ENCODE data around the gene FOXK1. TPM values are rescaled to one million over a fixed set of nuclear protein-coding genes. Genes with fewer than 3 reads are reported as not detected.

FOXK1 gene
- total RNA-seq, 2 donors from 2014 or later, result 34.3 to 62.4 TPM

DNA sequence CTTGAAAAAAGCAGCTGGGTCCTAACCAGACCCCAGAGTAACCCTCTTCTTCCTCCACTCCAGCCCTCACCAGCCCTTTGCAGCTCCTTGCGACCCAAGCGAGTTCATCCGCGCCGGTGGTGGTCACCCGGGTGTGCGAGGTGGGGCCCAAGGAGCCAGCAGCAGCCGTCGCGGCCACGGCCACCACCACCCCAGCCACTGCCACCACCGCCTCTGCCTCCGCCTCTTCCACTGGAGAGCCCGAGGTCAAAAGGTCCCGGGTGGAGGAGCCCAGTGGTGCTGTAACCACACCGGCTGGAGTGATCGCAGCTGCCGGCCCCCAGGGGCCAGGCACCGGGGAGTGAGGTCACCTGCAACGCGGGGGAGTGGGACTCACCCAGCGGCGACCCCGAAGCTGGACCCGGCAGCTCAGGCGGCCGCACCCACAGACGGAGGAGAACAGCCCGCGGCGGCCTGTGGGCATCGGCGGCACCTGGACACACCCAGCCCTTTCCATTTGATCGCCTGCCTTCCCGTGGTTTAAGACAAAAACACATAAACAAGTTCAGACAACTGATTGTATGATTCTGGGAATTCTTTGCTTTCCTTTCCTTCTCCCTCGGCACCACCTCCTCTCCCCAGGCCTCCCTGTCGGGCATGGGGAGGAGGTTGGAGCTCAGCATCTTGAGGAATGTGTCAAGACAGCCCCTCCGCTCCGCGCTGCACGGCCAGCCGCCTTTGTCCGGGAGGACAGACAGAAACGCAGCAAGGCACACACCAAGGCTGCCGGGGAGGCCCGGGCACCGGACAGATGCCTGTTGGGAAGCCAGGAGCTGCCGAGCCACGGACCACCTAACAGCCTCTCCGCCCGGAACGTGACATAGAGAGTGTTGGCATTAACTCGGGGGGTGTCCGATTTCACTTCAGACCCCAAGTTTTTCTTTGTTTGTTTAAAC is 80.3 kb downstream of the FOXK1 start:
- Histone ChIP-seq H3K4me3 (no peak overlapping the region), H3K9me3 (no peaks in the 10 kb centered on the region), H3K4me1 (ENCODE audit: control insufficient read depth in 1 of 2, low read depth in 2 of 2) (no peaks in the 10 kb centered on the region), H3K27ac (no peak overlapping the region), H3K27me3 (replicated peaks; ENCODE audit: insufficient read depth) (no peaks in the 10 kb centered on the region), H3K36me3 (peaks cover 73% of the 10 kb centered on the region)
- DNase-seq (ENCODE audit: low spot score) (no peak), ATAC-seq (ENCODE audit: insufficient number of reproducible peaks, low FRiP score, low read depth) (no peak)
- TF ChIP-seq, protein P1, sequence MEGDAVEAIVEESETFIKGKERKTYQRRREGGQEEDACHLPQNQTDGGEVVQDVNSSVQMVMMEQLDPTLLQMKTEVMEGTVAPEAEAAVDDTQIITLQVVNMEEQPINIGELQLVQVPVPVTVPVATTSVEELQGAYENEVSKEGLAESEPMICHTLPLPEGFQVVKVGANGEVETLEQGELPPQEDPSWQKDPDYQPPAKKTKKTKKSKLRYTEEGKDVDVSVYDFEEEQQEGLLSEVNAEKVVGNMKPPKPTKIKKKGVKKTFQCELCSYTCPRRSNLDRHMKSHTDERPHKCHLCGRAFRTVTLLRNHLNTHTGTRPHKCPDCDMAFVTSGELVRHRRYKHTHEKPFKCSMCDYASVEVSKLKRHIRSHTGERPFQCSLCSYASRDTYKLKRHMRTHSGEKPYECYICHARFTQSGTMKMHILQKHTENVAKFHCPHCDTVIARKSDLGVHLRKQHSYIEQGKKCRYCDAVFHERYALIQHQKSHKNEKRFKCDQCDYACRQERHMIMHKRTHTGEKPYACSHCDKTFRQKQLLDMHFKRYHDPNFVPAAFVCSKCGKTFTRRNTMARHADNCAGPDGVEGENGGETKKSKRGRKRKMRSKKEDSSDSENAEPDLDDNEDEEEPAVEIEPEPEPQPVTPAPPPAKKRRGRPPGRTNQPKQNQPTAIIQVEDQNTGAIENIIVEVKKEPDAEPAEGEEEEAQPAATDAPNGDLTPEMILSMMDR (IDR thresholded peaks at IDR 0.05), result no peak

DNA sequence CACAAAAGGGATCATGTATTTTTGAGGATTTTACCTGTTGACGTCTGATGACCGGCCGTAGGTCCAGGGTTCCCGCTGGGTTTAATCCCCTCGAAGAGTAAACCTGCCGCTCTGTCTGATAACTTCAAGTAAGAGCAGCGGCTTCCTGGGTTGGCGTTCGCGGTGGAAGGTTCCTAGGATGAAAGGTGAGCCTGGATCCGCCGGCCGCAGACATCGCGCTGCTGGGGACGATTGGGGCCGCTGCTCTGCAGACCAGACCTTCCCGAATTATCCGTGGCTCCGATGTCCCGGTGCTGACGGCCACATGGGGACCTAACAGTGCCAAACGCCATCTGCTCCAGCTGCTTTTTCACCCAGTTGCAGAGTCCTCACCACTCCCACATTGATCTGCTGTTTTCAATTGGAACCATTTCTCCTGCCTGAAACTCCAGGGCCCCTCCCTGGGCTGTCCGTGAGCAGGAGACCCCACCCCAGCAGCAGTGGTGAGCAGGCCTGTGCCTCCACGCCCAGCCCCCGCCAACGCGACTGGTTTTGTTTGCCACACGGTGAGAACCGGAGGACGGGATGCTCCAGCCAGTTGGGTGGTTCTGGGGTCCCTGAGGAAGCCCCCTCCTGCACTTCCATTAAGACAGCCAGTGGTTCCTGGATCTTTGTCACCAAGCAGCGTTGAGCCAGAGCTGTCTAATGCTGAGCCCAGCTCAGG is 81.1 kb downstream of the FOXK1 start:
- no peaks in the 10 kb centered on the region for H3K27me3 ChIP-seq (replicated peaks; ENCODE audit: insufficient read depth)
- TF ChIP-seq, protein P1 (IDR thresholded peaks at IDR 0.05), result no peak
- no peak overlapping the region for H3K27ac ChIP-seq
- H3K36me3 ChIP-seq, result peaks cover 66% of the 10 kb centered on the region
- no peaks in the 10 kb centered on the region for H3K4me1 ChIP-seq (ENCODE audit: control insufficient read depth in 1 of 2, low read depth in 2 of 2)
- no peak overlapping the region for H3K4me3 ChIP-seq
- ATAC-seq (ENCODE audit: insufficient number of reproducible peaks, low FRiP score, low read depth) (no peak), DNase-seq (ENCODE audit: low spot score) (no peak)
- H3K9me3 ChIP-seq, result no peaks in the 10 kb centered on the region

DNA sequence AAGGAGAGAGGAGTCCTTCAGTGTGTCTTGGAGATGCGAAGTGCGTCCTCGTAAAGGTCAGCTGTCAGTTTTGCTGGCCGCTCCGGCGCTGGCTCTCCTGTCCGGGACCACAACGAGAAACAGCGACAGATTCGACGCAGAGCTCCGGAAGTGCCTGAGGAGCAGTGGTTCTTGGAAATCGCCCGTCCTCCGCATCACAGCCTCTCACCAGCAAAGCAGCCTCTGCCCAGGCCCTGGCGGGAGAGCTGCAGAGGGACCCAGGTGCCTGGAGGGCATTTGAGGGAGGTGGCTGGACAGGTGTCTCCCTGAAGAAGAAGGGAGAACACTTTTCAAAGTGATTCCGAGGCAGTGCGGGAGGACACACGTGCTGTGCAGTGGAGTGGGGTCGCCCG is 81.7 kb downstream of the FOXK1 start:
- H3K27ac ChIP-seq, result no peak overlapping the region
- ATAC-seq (ENCODE audit: insufficient number of reproducible peaks, low FRiP score, low read depth) (no peak), DNase-seq (ENCODE audit: low spot score) (no peak)
- no peaks in the 10 kb centered on the region for H3K27me3 ChIP-seq (replicated peaks; ENCODE audit: insufficient read depth)
- H3K36me3 ChIP-seq, result peaks cover 62% of the 10 kb centered on the region
- no peaks in the 10 kb centered on the region for H3K9me3 ChIP-seq
- no peak overlapping the region for H3K4me3 ChIP-seq
- no peaks in the 10 kb centered on the region for H3K4me1 ChIP-seq (ENCODE audit: control insufficient read depth in 1 of 2, low read depth in 2 of 2)
- TF ChIP-seq, protein P1 (IDR thresholded peaks at IDR 0.05), result no peak

DNA sequence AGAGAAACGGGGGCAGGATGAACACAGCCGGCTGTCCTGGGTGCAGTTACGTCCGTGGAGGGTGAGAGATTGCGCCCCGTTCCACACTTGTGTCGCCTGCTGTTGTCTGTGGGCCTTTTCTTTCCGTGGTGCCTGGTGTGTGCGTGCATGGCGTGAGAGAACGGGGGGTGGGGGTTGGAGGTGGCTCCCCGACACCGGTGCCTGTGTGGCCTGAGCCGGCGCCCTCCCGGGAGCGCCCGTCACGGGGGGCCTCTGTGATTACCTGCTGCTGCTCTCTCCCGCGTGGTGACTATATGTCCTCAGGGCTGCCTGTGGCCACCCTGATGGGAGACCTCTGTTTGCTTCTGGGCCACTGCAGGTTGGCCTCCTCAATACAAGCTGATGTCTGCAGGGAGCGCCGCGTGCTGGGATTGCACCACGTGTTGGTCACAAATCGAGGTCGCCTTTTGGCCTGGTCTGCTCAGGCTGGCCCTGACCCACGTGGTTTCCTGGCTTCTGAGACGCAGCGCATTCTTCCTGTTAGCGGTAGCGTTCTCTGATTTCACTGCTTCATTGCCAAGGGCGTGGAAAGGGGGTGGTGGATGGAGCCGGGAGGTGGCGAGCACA is 82.4 kb downstream of the FOXK1 start:
- Histone ChIP-seq H3K27ac (no peak overlapping the region), H3K4me3 (no peak overlapping the region), H3K9me3 (no peaks in the 10 kb centered on the region), H3K27me3 (replicated peaks; ENCODE audit: insufficient read depth) (no peaks in the 10 kb centered on the region), H3K36me3 (peaks cover 55% of the 10 kb centered on the region), H3K4me1 (ENCODE audit: control insufficient read depth in 1 of 2, low read depth in 2 of 2) (no peaks in the 10 kb centered on the region)
- TF ChIP-seq, protein P1 (IDR thresholded peaks at IDR 0.05), result no peak
- DNase-seq (ENCODE audit: low spot score) (no peak), ATAC-seq (ENCODE audit: insufficient number of reproducible peaks, low FRiP score, low read depth) (no peak)
